GM20000 (cell line): Measurements from ENCODE around the gene CDH18.

Experiments
- DNase-seq: peaks from one replicate; pipeline ENCODE4 v3.0.0; 2012; ENCODE audit warnings: low spot score
- TF ChIP-seq, protein P1 (sequence below): IDR thresholded peaks from 2 replicates; pipeline ENCODE4 v1.5.1; 2012; ENCODE audit warnings: mild to moderate bottlenecking, control low read depth; ENCODE audit errors: extremely low read depth, missing control alignments

Gene CDH18

DNA sequence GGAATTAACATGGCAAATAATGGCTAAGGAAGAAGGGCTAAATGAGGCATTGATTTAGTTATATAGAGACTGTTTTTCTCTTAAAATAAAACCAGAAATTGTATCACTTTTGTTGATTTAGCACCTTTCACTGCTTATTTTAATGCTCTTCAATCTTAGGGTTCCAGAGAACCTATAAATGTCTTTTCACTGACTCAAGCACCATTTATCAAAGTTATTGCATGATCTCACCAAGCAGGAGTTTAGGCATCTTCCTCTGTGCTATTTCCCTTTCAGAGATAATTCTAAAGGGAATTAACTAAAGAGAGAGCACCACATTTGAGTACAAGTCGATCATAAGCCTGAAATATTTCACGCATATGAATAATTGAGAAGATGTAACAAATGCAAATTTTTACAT lies 357.1 kb downstream of the CDH18 start:
- TF ChIP-seq, protein P1, sequence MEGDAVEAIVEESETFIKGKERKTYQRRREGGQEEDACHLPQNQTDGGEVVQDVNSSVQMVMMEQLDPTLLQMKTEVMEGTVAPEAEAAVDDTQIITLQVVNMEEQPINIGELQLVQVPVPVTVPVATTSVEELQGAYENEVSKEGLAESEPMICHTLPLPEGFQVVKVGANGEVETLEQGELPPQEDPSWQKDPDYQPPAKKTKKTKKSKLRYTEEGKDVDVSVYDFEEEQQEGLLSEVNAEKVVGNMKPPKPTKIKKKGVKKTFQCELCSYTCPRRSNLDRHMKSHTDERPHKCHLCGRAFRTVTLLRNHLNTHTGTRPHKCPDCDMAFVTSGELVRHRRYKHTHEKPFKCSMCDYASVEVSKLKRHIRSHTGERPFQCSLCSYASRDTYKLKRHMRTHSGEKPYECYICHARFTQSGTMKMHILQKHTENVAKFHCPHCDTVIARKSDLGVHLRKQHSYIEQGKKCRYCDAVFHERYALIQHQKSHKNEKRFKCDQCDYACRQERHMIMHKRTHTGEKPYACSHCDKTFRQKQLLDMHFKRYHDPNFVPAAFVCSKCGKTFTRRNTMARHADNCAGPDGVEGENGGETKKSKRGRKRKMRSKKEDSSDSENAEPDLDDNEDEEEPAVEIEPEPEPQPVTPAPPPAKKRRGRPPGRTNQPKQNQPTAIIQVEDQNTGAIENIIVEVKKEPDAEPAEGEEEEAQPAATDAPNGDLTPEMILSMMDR: no peak
- DNase-seq: no peak

- TF ChIP-seq, protein P1: no peak
- no peak for DNase-seq
These were observed 361.8 kb downstream of the CDH18 start for GRCh38 chr5:19626211-19626610.

DNA sequence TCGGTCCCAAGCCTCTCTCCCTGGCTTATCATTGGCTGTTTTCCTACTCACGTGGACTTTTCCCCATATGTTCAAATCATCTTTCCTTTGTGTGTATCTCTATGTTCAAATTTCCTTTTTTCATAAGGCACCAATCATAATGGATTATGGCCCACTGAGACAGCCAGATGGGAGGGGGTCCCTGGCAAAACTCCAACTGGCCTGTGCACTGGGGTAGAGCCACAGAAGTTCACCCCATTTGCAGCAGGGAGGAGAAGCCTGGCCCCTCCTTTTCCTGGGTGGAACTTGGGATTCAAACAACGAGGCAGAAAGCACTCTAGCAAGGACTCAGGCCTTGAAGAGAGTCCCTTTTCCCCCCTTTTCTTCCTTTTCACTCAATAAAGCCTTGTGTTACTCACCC lies 362.4 kb downstream of the CDH18 start:
- no peak for DNase-seq
- TF ChIP-seq, protein P1: no peak

- TF ChIP-seq, protein P1: no peak
These were observed 368.4 kb downstream of the CDH18 start for GRCh38 chr5:19619571-19619970.

GRCh38 chr5:19616701-19617215 lies 371.2 kb downstream of the CDH18 start:
- TF ChIP-seq, protein P1: no peak

More at GRCh38 chr5:19619571-19619970, 368.4 kb downstream of the CDH18 start:
- no peak for DNase-seq

GRCh38 chr5:19615661-19616060 lies 372.3 kb downstream of the CDH18 start:
- TF ChIP-seq, protein P1: no peak
- no peak for DNase-seq

More at GRCh38 chr5:19616701-19617215, 371.2 kb downstream of the CDH18 start:
- no peak for DNase-seq

DNA sequence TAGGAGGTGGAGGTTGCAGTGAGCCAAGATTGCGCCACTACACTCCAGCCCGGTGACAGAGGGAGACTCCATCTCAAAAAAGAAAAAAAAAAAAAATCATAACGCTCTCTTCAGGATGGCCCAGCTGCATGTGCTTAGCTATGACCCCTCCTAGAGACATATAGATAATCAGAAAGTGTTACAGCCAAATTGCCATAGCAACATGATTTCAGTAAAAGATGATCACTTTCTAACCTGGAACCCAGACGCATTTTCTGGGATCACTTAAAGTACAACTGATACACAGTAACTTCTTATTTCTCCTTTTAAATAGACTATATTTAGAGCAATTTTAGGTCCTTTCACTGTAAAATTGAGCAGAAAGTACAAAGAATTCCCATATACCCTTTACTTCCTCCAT lies 372.9 kb downstream of the CDH18 start:
- DNase-seq: no peak
- TF ChIP-seq, protein P1: no peak
